ENCODE measurements around the gene NGEF.

NGEF gene

DNA sequence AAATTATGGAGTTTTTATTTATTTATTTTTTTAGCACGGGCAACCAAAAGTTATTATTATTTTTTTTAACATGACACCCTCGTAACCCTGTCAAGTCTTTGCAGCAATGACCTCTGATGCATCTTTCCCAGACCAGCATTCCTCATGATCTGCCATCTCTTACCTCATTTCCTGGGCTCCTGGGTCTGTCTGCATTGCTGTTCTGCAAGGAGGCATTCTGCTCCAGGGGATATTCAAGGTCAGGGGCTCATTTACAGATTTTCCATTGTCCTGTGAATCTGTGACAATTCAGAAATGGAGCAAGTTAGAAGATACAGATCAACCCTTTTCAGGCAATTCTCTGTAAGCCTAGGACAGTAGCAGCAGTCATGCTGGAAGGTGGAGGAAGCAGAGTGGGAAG, 43.0 kb downstream of the NGEF start:
- POLR2A ChIA-PET, result no interaction called here
- H3K4me1 ChIP-seq (ENCODE audit: control extremely low read depth in 1 of 4, control insufficient read depth in 4 of 4, insufficient read depth in 4 of 4, low read length in 3 of 4), result no peaks in the 10 kb centered on the region
- H3K9me3 ChIP-seq (ENCODE audit: control extremely low read depth in 1 of 5, control insufficient read depth in 4 of 5, insufficient read depth in 2 of 5, low read depth in 1 of 5, low read length in 4 of 5), result peaks cover 0 to 4% (median 0%) of the 10 kb centered on the region in 5 experiments
- WGBS (ENCODE audit: insufficient coverage), result no CpG with 5 or more reads among the region's 2 CpGs
- no peaks in the 10 kb centered on the region for H3K36me3 ChIP-seq (ENCODE audit: control insufficient read depth in 4 of 4, insufficient read depth in 4 of 4, low read length in 3 of 4)
- CTCF ChIA-PET, result no interaction called here
- no peak for DNase-seq
- H3K27me3 ChIP-seq (replicated peaks in 2 of 5; ENCODE audit: control insufficient read depth in 4 of 5, insufficient read depth in 5 of 5, low read length in 4 of 5), result peaks cover 0 to 7% (median under 1%) of the 10 kb centered on the region in 5 experiments
- no peak overlapping the region for H3K27ac ChIP-seq (ENCODE audit: insufficient read depth in 1 of 2, low read depth in 1 of 2, low read length in 2 of 2, poor library complexity in 1 of 2, severe bottlenecking in 2 of 2)
- H3K4me3 ChIP-seq (ENCODE audit: control insufficient read depth in 1 of 7, extremely low read depth in 1 of 7, insufficient read depth in 4 of 7, low read depth in 2 of 7, low read length in 6 of 7), result no peak overlapping the region

DNA sequence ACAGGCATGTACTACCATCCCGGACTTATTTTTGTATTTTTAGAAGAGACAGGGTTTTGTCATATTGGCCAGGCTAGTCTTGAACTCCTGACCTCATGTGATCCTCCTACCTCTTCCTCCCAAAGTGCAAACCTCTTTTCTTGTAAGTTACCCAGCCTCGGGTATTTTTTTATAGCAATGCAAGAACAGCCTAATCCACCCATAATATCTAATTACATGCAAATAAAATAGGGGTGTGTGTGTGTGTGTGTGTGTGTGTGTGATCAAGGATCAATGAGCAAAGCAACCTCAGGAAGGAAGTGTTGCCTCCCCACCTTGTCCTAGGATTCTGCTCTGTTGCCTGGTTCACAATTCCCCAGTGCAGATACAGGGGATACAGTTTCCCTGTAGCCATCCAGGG, 45.6 kb downstream of the NGEF start:
- no peak for DNase-seq
- ChIA-PET CTCF (no interaction called here), POLR2A (no interaction called here)
- H3K27ac ChIP-seq (ENCODE audit: insufficient read depth in 1 of 2, low read depth in 1 of 2, low read length in 2 of 2, poor library complexity in 1 of 2, severe bottlenecking in 2 of 2), result no peak overlapping the region
- H3K27me3 ChIP-seq (replicated peaks in 2 of 5; ENCODE audit: control insufficient read depth in 4 of 5, insufficient read depth in 5 of 5, low read length in 4 of 5), result peaks cover 0 to 5% (median 0%) of the 10 kb centered on the region in 5 experiments
- peaks cover 0 to 4% (median 0%) of the 10 kb centered on the region in 5 experiments for H3K9me3 ChIP-seq (ENCODE audit: control extremely low read depth in 1 of 5, control insufficient read depth in 4 of 5, insufficient read depth in 2 of 5, low read depth in 1 of 5, low read length in 4 of 5)
- H3K4me1 ChIP-seq (ENCODE audit: control extremely low read depth in 1 of 4, control insufficient read depth in 4 of 4, insufficient read depth in 4 of 4, low read length in 3 of 4), result no peaks in the 10 kb centered on the region
- H3K4me3 ChIP-seq (ENCODE audit: control insufficient read depth in 1 of 7, extremely low read depth in 1 of 7, insufficient read depth in 4 of 7, low read depth in 2 of 7, low read length in 6 of 7), result no peak overlapping the region
- WGBS (ENCODE audit: insufficient coverage), result 100% methylated on average over 1 of the region's 2 CpGs
- no peaks in the 10 kb centered on the region for H3K36me3 ChIP-seq (ENCODE audit: control insufficient read depth in 4 of 4, insufficient read depth in 4 of 4, low read length in 3 of 4)

GRCh38 chr2:232966122-232966521, 46.9 kb downstream of the NGEF start:
- H3K9me3 ChIP-seq (ENCODE audit: control extremely low read depth in 1 of 5, control insufficient read depth in 4 of 5, insufficient read depth in 2 of 5, low read depth in 1 of 5, low read length in 4 of 5), result peaks cover 1 to 12% (median 2%) of the 10 kb centered on the region in 5 experiments
- H3K36me3 ChIP-seq (ENCODE audit: control insufficient read depth in 4 of 4, insufficient read depth in 4 of 4, low read length in 3 of 4), result no peaks in the 10 kb centered on the region
- CTCF ChIA-PET, result no interaction called here
- peaks cover 0 to 5% (median 0%) of the 10 kb centered on the region in 5 experiments for H3K27me3 ChIP-seq (replicated peaks in 2 of 5; ENCODE audit: control insufficient read depth in 4 of 5, insufficient read depth in 5 of 5, low read length in 4 of 5)
- H3K27ac ChIP-seq (ENCODE audit: insufficient read depth in 1 of 2, low read depth in 1 of 2, low read length in 2 of 2, poor library complexity in 1 of 2, severe bottlenecking in 2 of 2), result no peak overlapping the region
- no peak for DNase-seq
- H3K4me3 ChIP-seq (ENCODE audit: control insufficient read depth in 1 of 7, extremely low read depth in 1 of 7, insufficient read depth in 4 of 7, low read depth in 2 of 7, low read length in 6 of 7), result no peak overlapping the region
- WGBS (ENCODE audit: insufficient coverage), result 43% methylated on average over 4 of the region's 5 CpGs
- POLR2A ChIA-PET, result interaction anchor here (1.0 kb wide), 1 partner anchor 33 kb away, joined by 4 read pairs; no protein-coding TSS in a partner anchor
- no peaks in the 10 kb centered on the region for H3K4me1 ChIP-seq (ENCODE audit: control extremely low read depth in 1 of 4, control insufficient read depth in 4 of 4, insufficient read depth in 4 of 4, low read length in 3 of 4)

DNA sequence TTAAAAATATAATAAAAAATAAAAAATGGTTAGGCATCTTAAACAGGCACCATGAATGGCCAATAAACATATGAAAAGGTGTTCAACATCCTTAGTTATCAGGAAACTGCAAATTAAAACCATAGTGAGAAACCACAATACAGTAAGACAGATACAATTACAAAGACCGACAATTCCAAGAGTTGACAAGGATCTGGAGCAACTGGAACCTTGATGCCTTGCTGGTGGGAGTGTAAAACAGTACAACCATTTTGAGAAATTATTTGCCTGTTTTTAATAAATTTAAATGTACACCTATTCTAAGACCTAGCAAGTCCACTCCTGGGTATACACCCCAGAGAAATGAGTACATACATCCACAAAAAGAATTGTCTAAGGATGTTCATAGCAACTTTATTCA, 49.1 kb downstream of the NGEF start:
- Histone ChIP-seq H3K27ac (ENCODE audit: insufficient read depth in 1 of 2, low read depth in 1 of 2, low read length in 2 of 2, poor library complexity in 1 of 2, severe bottlenecking in 2 of 2) (no peak overlapping the region), H3K9me3 (ENCODE audit: control extremely low read depth in 1 of 5, control insufficient read depth in 4 of 5, insufficient read depth in 2 of 5, low read depth in 1 of 5, low read length in 4 of 5) (peaks cover 1 to 12% (median 4%) of the 10 kb centered on the region in 5 experiments), H3K27me3 (replicated peaks in 2 of 5; ENCODE audit: control insufficient read depth in 4 of 5, insufficient read depth in 5 of 5, low read length in 4 of 5) (peaks cover 0 to 5% (median 0%) of the 10 kb centered on the region in 5 experiments), H3K4me1 (ENCODE audit: control extremely low read depth in 1 of 4, control insufficient read depth in 4 of 4, insufficient read depth in 4 of 4, low read length in 3 of 4) (no peaks in the 10 kb centered on the region), H3K36me3 (ENCODE audit: control insufficient read depth in 4 of 4, insufficient read depth in 4 of 4, low read length in 3 of 4) (no peaks in the 10 kb centered on the region), H3K4me3 (ENCODE audit: control insufficient read depth in 1 of 7, extremely low read depth in 1 of 7, insufficient read depth in 4 of 7, low read depth in 2 of 7, low read length in 6 of 7) (no peak overlapping the region)
- POLR2A ChIA-PET, result no interaction called here
- CTCF ChIA-PET, result no interaction called here
- DNase-seq, result no peak
- WGBS (ENCODE audit: insufficient coverage), result no CpG with 5 or more reads among the region's 1 CpG

DNA sequence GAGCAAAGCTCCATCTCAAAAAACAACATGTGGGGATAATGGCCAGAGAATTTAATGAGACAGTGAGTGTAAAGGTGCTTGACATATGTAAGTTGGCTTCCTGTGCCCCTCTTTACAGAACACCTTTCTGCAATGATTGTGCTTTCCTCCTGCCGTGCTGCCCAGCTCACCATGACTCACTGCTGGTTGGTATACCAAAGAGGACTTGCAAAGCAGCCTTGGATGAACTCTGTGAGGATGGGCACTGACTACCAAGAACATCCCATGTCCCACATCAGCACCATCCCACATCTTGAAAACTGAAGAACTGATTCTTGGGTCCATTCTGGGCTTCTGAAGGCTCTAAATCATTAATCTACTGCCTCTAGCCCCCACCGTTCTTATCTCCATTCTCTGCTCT, 52.2 kb downstream of the NGEF start:
- CTCF ChIA-PET, result no interaction called here
- DNase-seq, result no peak
- H3K36me3 ChIP-seq (ENCODE audit: control insufficient read depth in 4 of 4, insufficient read depth in 4 of 4, low read length in 3 of 4), result no peaks in the 10 kb centered on the region
- POLR2A ChIA-PET, result no interaction called here
- H3K4me1 ChIP-seq (ENCODE audit: control extremely low read depth in 1 of 4, control insufficient read depth in 4 of 4, insufficient read depth in 4 of 4, low read length in 3 of 4), result no peaks in the 10 kb centered on the region
- H3K4me3 ChIP-seq (ENCODE audit: control insufficient read depth in 1 of 7, extremely low read depth in 1 of 7, insufficient read depth in 4 of 7, low read depth in 2 of 7, low read length in 6 of 7), result no peak overlapping the region
- H3K27ac ChIP-seq (ENCODE audit: insufficient read depth in 1 of 2, low read depth in 1 of 2, low read length in 2 of 2, poor library complexity in 1 of 2, severe bottlenecking in 2 of 2), result no peak overlapping the region
- H3K27me3 ChIP-seq (replicated peaks in 2 of 5; ENCODE audit: control insufficient read depth in 4 of 5, insufficient read depth in 5 of 5, low read length in 4 of 5), result peaks cover 0 to 2% (median 0%) of the 10 kb centered on the region in 5 experiments
- WGBS (ENCODE audit: insufficient coverage), result 50% methylated on average over 2 of the region's 2 CpGs
- H3K9me3 ChIP-seq (ENCODE audit: control extremely low read depth in 1 of 5, control insufficient read depth in 4 of 5, insufficient read depth in 2 of 5, low read depth in 1 of 5, low read length in 4 of 5), result peaks cover 1 to 11% (median 4%) of the 10 kb centered on the region in 5 experiments

DNA sequence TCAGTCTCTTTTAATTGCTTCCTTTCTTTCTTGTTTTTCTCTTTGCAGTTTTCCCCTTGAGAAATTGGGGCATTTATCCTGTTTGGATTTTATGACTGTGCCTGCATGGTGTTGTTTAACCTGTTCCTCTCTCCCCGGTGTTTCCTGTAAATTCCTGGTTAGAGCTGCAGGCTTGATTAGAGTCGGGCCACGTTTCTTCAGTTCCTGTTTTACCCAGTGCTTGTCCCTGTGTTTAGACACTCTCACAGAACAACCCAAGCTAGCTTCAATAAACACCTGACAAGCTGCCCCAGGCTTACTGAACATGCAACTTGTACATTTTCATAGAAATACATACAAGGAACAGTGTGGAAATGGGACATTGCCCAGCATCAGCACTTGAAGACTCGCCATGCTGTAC, 53.9 kb downstream of the NGEF start:
- WGBS (ENCODE audit: insufficient coverage), result 69% methylated on average over 4 of the region's 4 CpGs
- Histone ChIP-seq H3K9me3 (ENCODE audit: control extremely low read depth in 1 of 5, control insufficient read depth in 4 of 5, insufficient read depth in 2 of 5, low read depth in 1 of 5, low read length in 4 of 5) (peaks cover 1 to 10% (median 4%) of the 10 kb centered on the region in 5 experiments), H3K4me3 (ENCODE audit: control insufficient read depth in 1 of 7, extremely low read depth in 1 of 7, insufficient read depth in 4 of 7, low read depth in 2 of 7, low read length in 6 of 7) (no peak overlapping the region), H3K27me3 (replicated peaks in 2 of 5; ENCODE audit: control insufficient read depth in 4 of 5, insufficient read depth in 5 of 5, low read length in 4 of 5) (peaks cover 0 to under 1% (median 0%) of the 10 kb centered on the region in 5 experiments), H3K4me1 (ENCODE audit: control extremely low read depth in 1 of 4, control insufficient read depth in 4 of 4, insufficient read depth in 4 of 4, low read length in 3 of 4) (no peaks in the 10 kb centered on the region), H3K36me3 (ENCODE audit: control insufficient read depth in 4 of 4, insufficient read depth in 4 of 4, low read length in 3 of 4) (no peaks in the 10 kb centered on the region), H3K27ac (ENCODE audit: insufficient read depth in 1 of 2, low read depth in 1 of 2, low read length in 2 of 2, poor library complexity in 1 of 2, severe bottlenecking in 2 of 2) (no peak overlapping the region)
- ChIA-PET CTCF (interaction anchor here (0.6 to 1.5 kb wide), 2 partner anchors 20 to 71 kb away, joined by 3 read pairs; no protein-coding TSS in a partner anchor), POLR2A (no interaction called here)
- DNase-seq, result no peak

DNA sequence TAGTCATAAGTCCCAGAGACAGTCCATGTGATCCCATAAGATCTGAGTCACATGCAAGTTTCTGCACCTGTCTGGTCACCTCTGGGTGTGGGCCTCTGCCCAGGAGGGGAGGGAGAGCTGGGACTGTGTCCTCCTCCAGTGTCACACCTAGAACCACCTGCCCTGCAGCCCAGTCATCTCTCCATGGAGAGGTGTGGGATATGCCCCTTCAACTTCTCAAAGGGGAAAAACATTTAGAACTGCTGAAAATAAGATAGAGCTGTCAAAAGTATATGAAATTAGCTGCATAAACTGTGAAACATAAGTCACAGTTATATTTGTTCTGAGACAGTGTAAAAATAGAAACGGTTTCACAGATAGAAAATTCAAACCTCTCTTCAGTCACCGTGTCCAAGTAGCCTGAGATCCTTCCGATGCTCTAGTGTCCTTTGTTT, 55.4 kb downstream of the NGEF start:
- peaks cover 0 to 6% (median 0%) of the 10 kb centered on the region in 5 experiments for H3K27me3 ChIP-seq (replicated peaks in 2 of 5; ENCODE audit: control insufficient read depth in 4 of 5, insufficient read depth in 5 of 5, low read length in 4 of 5)
- POLR2A ChIA-PET, result no interaction called here
- peaks cover 1 to 10% (median 4%) of the 10 kb centered on the region in 5 experiments for H3K9me3 ChIP-seq (ENCODE audit: control extremely low read depth in 1 of 5, control insufficient read depth in 4 of 5, insufficient read depth in 2 of 5, low read depth in 1 of 5, low read length in 4 of 5)
- 96% methylated on average over 3 of the region's 3 CpGs for WGBS (ENCODE audit: insufficient coverage)
- CTCF ChIA-PET, result interaction anchor here (1.5 kb wide), 1 partner anchor 72 kb away, joined by 3 read pairs; no protein-coding TSS in a partner anchor
- no peak overlapping the region for H3K27ac ChIP-seq (ENCODE audit: insufficient read depth in 1 of 2, low read depth in 1 of 2, low read length in 2 of 2, poor library complexity in 1 of 2, severe bottlenecking in 2 of 2)
- H3K4me3 ChIP-seq (ENCODE audit: control insufficient read depth in 1 of 7, extremely low read depth in 1 of 7, insufficient read depth in 4 of 7, low read depth in 2 of 7, low read length in 6 of 7), result no peak overlapping the region
- no peaks in the 10 kb centered on the region for H3K4me1 ChIP-seq (ENCODE audit: control extremely low read depth in 1 of 4, control insufficient read depth in 4 of 4, insufficient read depth in 4 of 4, low read length in 3 of 4)
- no peaks in the 10 kb centered on the region for H3K36me3 ChIP-seq (ENCODE audit: control insufficient read depth in 4 of 4, insufficient read depth in 4 of 4, low read length in 3 of 4)
- no peak for DNase-seq

All from common myeloid progenitor, CD34-positive (primary cell).